Measurements from ENCODE around the gene CPNE2.
"Not testable (repeated sequence)": the region's sequence is repeated elsewhere in the genome, so short reads cannot be mapped to it uniquely, and the experiment has no call there.

Gene CPNE2

DNA sequence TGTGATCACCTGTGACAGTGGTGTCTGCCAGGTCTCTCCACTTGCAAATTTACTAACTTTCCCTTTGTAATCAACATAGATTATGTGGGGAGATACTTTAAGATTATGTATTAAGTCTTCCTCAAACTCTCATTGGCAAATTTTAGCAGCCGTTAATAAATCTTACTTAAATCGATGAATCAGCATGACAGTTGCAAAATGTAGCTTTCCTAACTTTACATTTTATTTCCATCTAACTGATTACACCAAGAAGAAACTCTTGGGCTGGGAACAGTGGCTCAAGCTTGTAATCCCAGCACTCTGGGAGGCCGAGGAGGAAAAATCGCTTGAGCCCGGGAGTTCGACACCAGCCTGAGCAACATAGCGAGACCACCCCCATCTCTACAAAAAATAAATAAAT lies 23.3 kb upstream of the CPNE2 start:
- FAIRE-seq, result no peak
- no peak for DNase-seq (ENCODE audit: insufficient read length, low spot score)

DNA sequence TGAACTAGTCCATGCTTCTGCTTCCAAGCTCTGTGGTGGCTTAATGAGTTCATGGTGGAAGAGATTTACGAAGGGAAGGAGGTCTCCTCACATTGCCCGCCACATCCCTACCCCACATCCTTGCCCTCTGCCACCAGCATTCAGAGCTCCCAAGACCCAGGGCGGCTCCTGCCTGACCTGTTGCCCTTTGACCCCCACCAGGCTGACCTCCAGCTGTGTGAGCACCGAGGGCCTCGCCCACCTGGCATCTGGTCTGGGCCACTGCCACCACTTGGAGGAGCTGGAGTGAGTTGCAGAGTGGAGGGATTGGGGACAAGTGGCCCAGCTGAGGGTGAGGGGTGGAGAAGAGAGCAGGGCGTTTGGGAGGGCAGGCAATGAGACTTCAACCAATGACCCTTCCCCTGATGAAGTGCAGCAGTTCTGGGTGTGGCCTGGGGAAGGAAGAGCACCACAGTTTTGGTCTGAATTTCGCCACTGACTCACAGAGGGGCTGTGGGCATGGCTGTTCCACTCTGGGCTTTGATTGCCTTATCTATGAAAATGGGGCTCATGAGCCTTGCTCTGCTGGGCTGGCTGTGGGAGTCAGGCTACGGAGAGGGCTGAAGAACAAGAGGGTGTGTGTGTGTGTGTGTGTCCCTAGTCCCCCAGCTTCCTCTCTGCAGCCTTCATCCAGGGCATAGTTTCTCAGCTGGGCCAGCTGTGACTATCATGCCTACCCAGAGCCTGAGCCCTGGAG lies 22.6 kb upstream of the CPNE2 start:
- FAIRE-seq, result no peak
- no peak for DNase-seq (ENCODE audit: insufficient read length, low spot score)

- no peak for FAIRE-seq
- no peak for DNase-seq (ENCODE audit: insufficient read length, low spot score)
These were observed 22.0 kb upstream of the CPNE2 start for GRCh38 chr16:57070424-57070823.

DNA sequence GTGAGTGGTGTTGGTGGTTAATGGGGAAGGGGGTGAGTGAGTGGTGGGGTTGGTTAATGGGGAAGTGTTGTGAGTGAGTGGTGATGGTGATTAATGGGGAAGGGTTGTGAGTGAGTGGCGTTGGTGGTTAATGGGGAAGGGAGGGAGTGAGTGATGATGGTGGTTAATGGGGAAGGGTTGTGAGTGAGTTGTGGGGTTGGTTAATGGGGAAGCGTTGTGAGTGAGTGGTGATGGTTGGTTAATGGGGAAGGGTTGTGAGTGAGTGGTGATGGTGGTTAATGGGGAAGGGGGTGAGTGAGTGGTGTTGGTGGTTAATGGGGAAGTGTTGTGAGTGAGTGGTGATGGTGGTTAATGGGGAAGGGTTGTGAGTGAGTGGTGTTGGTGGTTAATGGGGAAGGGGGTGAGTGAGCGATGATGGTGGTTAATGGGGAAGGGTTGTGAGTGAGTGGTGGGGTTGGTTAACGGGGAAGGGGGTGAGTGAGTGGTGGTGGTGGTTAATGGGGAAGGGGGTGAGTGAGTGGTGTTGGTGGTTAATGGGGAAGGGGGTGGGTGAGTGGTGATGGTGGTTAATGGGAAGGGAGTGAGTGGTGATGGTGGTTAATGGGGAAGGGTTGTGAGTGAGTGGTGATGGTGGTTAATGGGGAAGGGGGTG lies 21.2 kb upstream of the CPNE2 start:
- DNase-seq (ENCODE audit: insufficient read length, low spot score); FAIRE-seq: not testable (repeated sequence)

- FAIRE-seq, result no peak
- DNase-seq (ENCODE audit: insufficient read length, low spot score), result no peak
These were observed 20.4 kb upstream of the CPNE2 start for GRCh38 chr16:57071831-57072582.

DNA sequence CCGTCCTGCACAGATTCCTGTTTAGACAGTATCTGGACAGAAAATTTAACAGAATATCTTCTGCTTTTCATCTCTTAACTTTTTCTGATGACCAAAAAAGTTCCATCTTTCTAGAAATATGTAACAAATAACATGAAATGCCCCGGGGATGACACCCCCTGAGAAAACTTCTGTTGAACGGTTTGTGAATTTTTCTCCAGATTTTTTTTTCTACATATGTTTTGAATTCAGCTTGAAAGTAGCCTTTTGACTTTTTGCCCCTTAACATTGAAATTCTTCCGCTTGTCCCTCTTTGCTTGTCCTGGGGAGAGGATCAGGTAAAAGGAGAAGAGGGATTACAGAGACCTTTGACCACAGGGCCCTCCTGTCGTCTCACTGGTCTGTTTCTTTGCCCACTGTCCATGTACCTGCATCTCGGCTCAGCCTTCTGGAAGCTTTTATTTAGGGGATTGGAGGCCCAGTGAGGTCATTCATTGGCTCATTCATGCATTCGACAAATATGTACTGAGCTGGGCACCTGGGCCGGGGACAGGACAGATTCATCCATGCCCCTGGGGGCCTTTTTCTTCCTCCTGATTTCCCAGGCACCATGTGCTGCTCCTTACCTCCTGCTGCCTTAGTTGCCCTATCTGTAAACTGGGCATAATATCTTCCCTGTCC lies 19.6 kb upstream of the CPNE2 start:
- no peak for DNase-seq (ENCODE audit: insufficient read length, low spot score)
- FAIRE-seq, result no peak

DNA sequence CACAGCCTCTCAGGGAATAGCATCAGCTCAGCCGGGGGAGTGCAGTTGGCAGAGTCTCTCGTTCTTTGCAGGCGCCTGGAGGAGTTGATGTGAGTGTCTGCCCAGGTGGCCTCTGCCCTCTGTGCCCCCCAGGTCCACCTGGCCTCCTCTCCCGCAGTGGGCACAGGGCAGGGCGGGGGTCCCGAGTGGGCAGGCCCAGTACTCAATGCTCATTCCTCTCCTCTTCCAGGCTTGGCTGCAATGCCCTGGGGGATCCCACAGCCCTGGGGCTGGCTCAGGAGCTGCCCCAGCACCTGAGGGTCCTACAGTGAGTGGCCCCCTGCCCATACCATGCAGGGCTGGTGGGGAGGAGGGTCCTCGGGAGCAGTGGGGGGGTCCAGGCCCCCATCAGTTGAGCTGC lies 14.7 kb upstream of the CPNE2 start:
- DNase-seq (ENCODE audit: insufficient read length, low spot score), result no peak
- no peak for FAIRE-seq

DNA sequence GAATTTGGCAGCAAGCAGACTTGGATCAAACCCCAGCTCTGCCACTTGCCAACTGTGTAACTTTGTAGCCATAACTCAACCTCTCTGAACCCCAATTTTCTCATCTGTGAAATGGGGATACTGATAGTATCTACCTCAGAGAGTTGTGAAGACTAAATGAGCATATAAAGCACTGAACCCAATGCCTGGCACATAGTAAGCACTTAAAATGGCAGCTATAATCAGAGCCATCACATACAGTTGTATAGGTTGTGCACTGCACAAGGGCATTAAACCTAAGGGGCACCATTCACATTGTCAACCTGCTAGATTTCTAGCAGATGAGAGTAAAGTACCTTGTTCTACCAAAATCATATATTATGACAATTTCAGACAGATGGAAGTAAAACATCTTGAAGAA lies 10.6 kb upstream of the CPNE2 start:
- no peak for FAIRE-seq
- no peak for DNase-seq (ENCODE audit: insufficient read length, low spot score)

DNA sequence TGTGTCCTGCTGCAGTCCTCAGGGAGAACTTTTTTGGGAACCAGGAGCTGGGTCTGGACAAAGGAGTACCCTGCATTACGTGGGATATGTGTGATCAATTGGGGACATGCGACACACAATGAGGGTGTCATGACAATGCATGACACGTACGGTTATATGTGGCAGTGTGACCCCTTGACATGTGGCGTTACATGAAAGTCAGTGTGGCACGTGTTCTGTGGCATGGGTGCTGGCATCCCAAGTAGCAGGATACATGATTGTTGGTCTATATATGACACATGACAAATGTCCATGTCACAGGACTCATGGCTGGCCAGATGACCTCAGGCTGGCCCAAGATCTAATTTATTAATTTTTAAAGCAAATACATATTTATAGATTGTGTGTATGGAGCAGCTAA lies 9.7 kb upstream of the CPNE2 start:
- no peak for DNase-seq (ENCODE audit: insufficient read length, low spot score)
- no peak for FAIRE-seq

DNA sequence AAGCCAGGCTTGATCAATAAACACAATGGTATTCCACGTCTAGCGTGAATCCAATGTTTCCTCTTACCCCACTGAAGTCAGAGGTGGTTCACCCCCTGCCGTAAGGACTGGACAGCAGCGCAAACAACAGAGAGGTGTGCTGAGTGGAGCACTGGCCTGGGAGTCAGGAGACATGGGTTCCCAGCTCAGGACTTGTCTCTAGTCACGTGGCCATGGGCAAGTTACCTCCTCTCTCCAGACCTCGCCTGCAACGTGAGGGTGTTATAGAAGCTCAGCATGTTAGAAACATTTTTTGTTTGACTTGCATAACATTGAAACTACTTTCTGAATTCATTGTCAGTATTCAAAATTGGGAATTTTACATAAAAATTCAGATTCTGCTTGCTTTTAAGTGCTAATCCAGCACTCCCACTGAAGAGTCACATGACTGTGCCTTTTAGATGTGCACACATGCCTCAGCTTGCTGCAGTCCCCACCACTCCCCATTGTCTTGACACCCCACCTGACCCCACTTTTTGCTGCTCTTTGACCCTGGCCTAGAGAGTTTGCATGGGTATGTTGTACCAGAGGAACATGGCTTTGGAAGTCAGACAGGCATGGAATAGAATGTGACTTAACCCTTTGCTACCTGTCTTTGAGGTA lies 8.8 kb upstream of the CPNE2 start:
- no peak for FAIRE-seq
- no peak for DNase-seq (ENCODE audit: insufficient read length, low spot score)

- DNase-seq (ENCODE audit: insufficient read length, low spot score) (peak; percentile 83), FAIRE-seq (peak; percentile 99)
These were observed 8.1 kb upstream of the CPNE2 start for GRCh38 chr16:57084257-57084770.

DNA sequence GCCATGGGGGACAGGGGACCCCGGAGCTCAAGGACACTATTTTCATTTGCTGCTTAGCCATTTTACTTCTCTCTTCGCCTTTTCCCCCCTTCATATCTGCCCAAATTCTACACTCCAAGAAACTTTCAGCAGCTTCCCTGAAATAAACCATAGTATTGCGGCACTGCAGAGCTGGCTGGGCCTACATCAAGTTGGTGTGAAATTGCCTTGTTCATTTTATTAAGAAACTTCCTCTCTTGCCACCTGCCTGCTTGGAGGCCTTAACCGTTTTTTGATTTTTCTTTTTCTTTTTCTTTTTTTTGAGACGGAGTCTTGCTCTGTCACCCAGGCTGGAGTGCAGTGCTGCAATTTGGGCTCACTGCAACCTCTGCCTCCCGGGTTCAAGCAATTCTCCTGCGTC lies 7.4 kb upstream of the CPNE2 start:
- FAIRE-seq (no peak), DNase-seq (ENCODE audit: insufficient read length, low spot score) (no peak)

- FAIRE-seq (no peak), DNase-seq (ENCODE audit: insufficient read length, low spot score) (no peak)
These were observed 5.4 kb upstream of the CPNE2 start for GRCh38 chr16:57087003-57087402.

GRCh38 chr16:57089406-57089805 lies 3.0 kb upstream of the CPNE2 start:
- no peak for FAIRE-seq

GRCh38 chr16:57091200-57091974 lies 996 bp upstream of the CPNE2 start:
- FAIRE-seq, result no peak

More at GRCh38 chr16:57089406-57089805, 3.0 kb upstream of the CPNE2 start:
- DNase-seq (ENCODE audit: insufficient read length, low spot score), result no peak

GRCh38 chr16:57092786-57093411 lies 516 bp downstream of the CPNE2 start:
- FAIRE-seq, result no peak

More at GRCh38 chr16:57091200-57091974, 996 bp upstream of the CPNE2 start:
- DNase-seq (ENCODE audit: insufficient read length, low spot score), result no peak

DNA sequence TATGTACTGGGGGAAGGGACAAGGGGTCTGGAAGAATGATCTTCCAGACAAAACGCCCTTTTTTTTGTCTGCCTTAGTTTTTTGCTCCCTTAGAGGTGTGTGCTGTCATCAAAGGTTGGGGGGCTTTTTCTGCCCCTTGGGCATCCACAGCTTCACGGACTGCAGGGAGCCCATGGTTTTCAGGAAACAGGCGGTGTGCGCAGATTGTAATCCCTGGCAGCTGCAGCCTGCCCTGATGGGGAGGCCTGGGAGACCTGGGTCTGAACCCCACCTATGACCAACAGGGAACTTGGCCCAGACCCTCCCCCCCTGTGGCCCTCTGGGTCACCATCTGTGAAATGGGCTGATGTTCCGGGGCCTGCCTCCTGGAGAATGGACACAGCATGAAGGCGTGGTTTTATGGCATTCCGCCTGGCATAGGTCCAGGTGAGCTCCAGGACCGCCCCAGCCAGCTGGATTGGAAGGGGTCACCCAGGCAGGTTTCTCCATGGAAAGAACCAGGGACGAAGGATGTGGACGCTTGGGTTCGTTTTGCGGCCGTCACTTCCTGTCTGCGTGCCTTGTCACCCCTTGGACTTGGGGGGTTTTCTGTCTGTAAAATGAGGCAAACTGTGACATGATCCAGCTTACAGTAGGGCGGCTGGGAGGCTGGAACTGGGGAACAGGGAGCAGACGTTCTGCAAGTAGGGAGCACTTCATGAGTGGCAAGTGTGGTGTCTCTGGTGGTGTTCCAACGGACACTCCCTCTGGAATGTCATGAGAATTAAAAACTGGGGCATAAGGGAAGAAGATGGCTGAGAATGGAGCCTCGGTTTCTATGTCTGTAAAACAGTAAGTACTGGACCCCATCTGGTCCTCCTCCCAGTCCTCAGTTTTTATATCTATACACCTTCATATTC lies 1.5 kb downstream of the CPNE2 start:
- no peak for DNase-seq (ENCODE audit: insufficient read length, low spot score)
- FAIRE-seq, result no peak

More at GRCh38 chr16:57092786-57093411, 516 bp downstream of the CPNE2 start:
- peak; percentile 61 for DNase-seq (ENCODE audit: insufficient read length, low spot score)

GRCh38 chr16:57094911-57095310 lies 2.5 kb downstream of the CPNE2 start:
- FAIRE-seq, result no peak
- no peak for DNase-seq (ENCODE audit: insufficient read length, low spot score)

All from GM19239 (cell line).